SK-N-SH treated with all-trans-retinoic acid at 6 μM for 48 hours (cell line): ENCODE data around the gene PGF.

ENCODE experiments used
- ATAC-seq: fragments of 200-7000 bp; cut with Tn5 transposase; 3 replicates; pipeline ENCODE4 v1.9.1; 2020; ENCODE audit warnings: mild to moderate bottlenecking, moderate library complexity
- ARNTL ChIP-seq: fragments of 450-650 bp; formaldehyde crosslinking; IDR thresholded peaks from 2 replicates; pipeline ENCODE4 v1.5.0; 2020; ENCODE audit warnings: low read depth, mild to moderate bottlenecking, moderate library complexity, borderline replicate concordance
- BACH2 ChIP-seq: fragments of 250-450 bp; sonication (Bioruptor Pico); IDR thresholded peaks from 2 replicates; pipeline ENCODE4 v1.9.0; 2021; ENCODE audit warnings: mild to moderate bottlenecking, borderline replicate concordance
- CREB5 ChIP-seq: fragments of 250-450 bp; sonication (Bioruptor Pico); IDR thresholded peaks from 2 replicates; pipeline ENCODE4 v1.5.1; 2020; ENCODE audit warnings: low read depth, mild to moderate bottlenecking, moderate library complexity
- CSDC2 ChIP-seq: fragments of 250-450 bp; sonication (Bioruptor Pico); IDR thresholded peaks from 2 replicates; pipeline ENCODE4 v1.5.0; 2020; ENCODE audit warnings: mild to moderate bottlenecking, moderate library complexity
- CSRNP3 ChIP-seq: fragments of 250-450 bp; sonication (Bioruptor Pico); IDR thresholded peaks from 2 replicates; pipeline ENCODE4 v1.5.1; 2021; ENCODE audit warnings: mild to moderate bottlenecking, moderate library complexity
- ESRRG ChIP-seq: fragments of 250-450 bp; sonication (Bioruptor Pico); IDR thresholded peaks from 2 replicates; pipeline ENCODE4 v1.6.1; 2021; ENCODE audit warnings: mild to moderate bottlenecking
- GLIS3 ChIP-seq: fragments of 250-450 bp; sonication (Bioruptor Pico); IDR thresholded peaks from 2 replicates; pipeline ENCODE4 v1.5.0; 2020; ENCODE audit warnings: mild to moderate bottlenecking, moderate library complexity
- ISL1 ChIP-seq: fragments of 250-450 bp; sonication (Bioruptor Pico); IDR thresholded peaks from 2 replicates; pipeline ENCODE4 v2.1.2; 2022; ENCODE audit warnings: mild to moderate bottlenecking, moderate library complexity
- OSR1 ChIP-seq: fragments of 250-450 bp; sonication (Bioruptor Pico); IDR thresholded peaks from 2 replicates; pipeline ENCODE4 v1.8.0; 2022; ENCODE audit warnings: moderate library complexity, mild to moderate bottlenecking, inconsistent platforms
- PATZ1 ChIP-seq: fragments of 250-450 bp; sonication (Bioruptor Pico); IDR thresholded peaks from 2 replicates; pipeline ENCODE4 v1.8.0; 2020; ENCODE audit warnings: mild to moderate bottlenecking, moderate library complexity, borderline replicate concordance
- POU6F1 ChIP-seq: fragments of 250-450 bp; sonication (Bioruptor Pico); IDR thresholded peaks from 2 replicates; pipeline ENCODE4 v1.8.0; 2021; ENCODE audit warnings: low read depth, mild to moderate bottlenecking, moderate library complexity, borderline replicate concordance
- PPARA ChIP-seq: fragments of 250-450 bp; sonication (Bioruptor Pico); IDR thresholded peaks from 2 replicates; pipeline ENCODE4 v1.5.0; 2020; ENCODE audit warnings: mild to moderate bottlenecking, borderline replicate concordance
- RARB ChIP-seq: fragments of 250-450 bp; sonication (Bioruptor Pico); IDR thresholded peaks from 2 replicates; pipeline ENCODE4 v1.8.0; 2021; ENCODE audit warnings: mild to moderate bottlenecking, moderate library complexity
- SNAI2 ChIP-seq: fragments of 250-450 bp; sonication (Bioruptor Pico); IDR thresholded peaks from 2 replicates; pipeline ENCODE4 v1.5.0; 2020; ENCODE audit warnings: mild to moderate bottlenecking, moderate library complexity
- TCF4 ChIP-seq: fragments of 250-450 bp; sonication (Bioruptor Pico); IDR thresholded peaks from 2 replicates; pipeline ENCODE4 v1.8.0; 2021; ENCODE audit warnings: mild to moderate bottlenecking, moderate library complexity, borderline replicate concordance
- TOX ChIP-seq: fragments of 250-450 bp; sonication (Bioruptor Pico); IDR thresholded peaks from 2 replicates; pipeline ENCODE4 v1.8.0; 2021; ENCODE audit warnings: mild to moderate bottlenecking, moderate library complexity, borderline replicate concordance
- TSHZ2 ChIP-seq: fragments of 250-450 bp; sonication (Bioruptor Pico); IDR thresholded peaks from 2 replicates; pipeline ENCODE4 v1.5.0; 2020; ENCODE audit warnings: mild to moderate bottlenecking, moderate library complexity
- ZC3H10 ChIP-seq: fragments of 250-450 bp; sonication (Bioruptor Pico); IDR thresholded peaks from 2 replicates; pipeline ENCODE4 v1.5.1; 2021; ENCODE audit warnings: mild to moderate bottlenecking, moderate library complexity
- ZFP3 ChIP-seq: fragments of 250-450 bp; sonication (Bioruptor Pico); IDR thresholded peaks from 2 replicates; pipeline ENCODE4 v1.5.0; 2020; ENCODE audit warnings: mild to moderate bottlenecking, moderate library complexity
- ZNF70 ChIP-seq: fragments of 450-650 bp; formaldehyde crosslinking; IDR thresholded peaks from 2 replicates; pipeline ENCODE4 v1.5.0; 2020; ENCODE audit warnings: mild to moderate bottlenecking, moderate library complexity
- ZNF8 ChIP-seq: fragments of 450-650 bp; formaldehyde crosslinking; IDR thresholded peaks from 2 replicates; pipeline ENCODE4 v1.5.0; 2020; ENCODE audit warnings: mild to moderate bottlenecking, moderate library complexity

Gene PGF

GRCh38 chr14:74909911-74910310 lies 45.5 kb downstream of the PGF start:
- no peak for TF ChIP-seq ZFP3 (CRISPR knock-in tag)
- no peak for TF ChIP-seq PATZ1
- no peak for TF ChIP-seq POU6F1 (CRISPR knock-in tag)
- no peak for TF ChIP-seq ZC3H10 (CRISPR knock-in tag)
- TF ChIP-seq SNAI2 (CRISPR knock-in tag), result no peak
- TF ChIP-seq ZNF70 (CRISPR knock-in tag), result no peak
- TF ChIP-seq TSHZ2, result no peak
- no peak for TF ChIP-seq TCF4 (CRISPR knock-in tag)
- TF ChIP-seq TOX (CRISPR knock-in tag), result no peak
- no peak for TF ChIP-seq ARNTL
- TF ChIP-seq ISL1 (CRISPR knock-in tag), result no peak
- TF ChIP-seq PPARA, result no peak
- TF ChIP-seq ZNF8, result no peak
- TF ChIP-seq CREB5 (CRISPR knock-in tag), result no peak
- no peak for TF ChIP-seq RARB
- TF ChIP-seq OSR1 (CRISPR knock-in tag), result no peak
- TF ChIP-seq CSRNP3 (CRISPR knock-in tag), result no peak
- TF ChIP-seq GLIS3, result no peak
- no peak for TF ChIP-seq ESRRG (CRISPR knock-in tag)
- ATAC-seq, result no peak

GRCh38 chr14:74909501-74909900 lies 45.9 kb downstream of the PGF start:
- TF ChIP-seq ZC3H10 (CRISPR knock-in tag) (no peak), PATZ1 (no peak), TCF4 (CRISPR knock-in tag) (no peak), BACH2 (CRISPR knock-in tag) (no peak), TOX (CRISPR knock-in tag) (no peak), ESRRG (CRISPR knock-in tag) (no peak), CSDC2 (no peak), SNAI2 (CRISPR knock-in tag) (no peak), OSR1 (CRISPR knock-in tag) (no peak), TSHZ2 (no peak), ISL1 (CRISPR knock-in tag) (no peak), CSRNP3 (CRISPR knock-in tag) (no peak), ZNF8 (no peak)
- ATAC-seq, result no peak
